ENCODE measurements around the gene DCST1. TPM values are rescaled to one million over a fixed set of nuclear protein-coding genes. Genes with fewer than 3 reads are reported as not detected.

The DCST1 gene
- total RNA-seq, 1 experiment from 2014 or later, result not detected

- in situ Hi-C loops (cut with HindIII; ENCODE audit: low sequenced_read_pairs), result no loop called here
- DNase-seq (ENCODE audit: low spot score), result no peak
These were observed 22.1 kb upstream of the DCST1 start for GRCh38 chr1:155011437-155012025.

GRCh38 chr1:155012026-155012546, 21.5 kb upstream of the DCST1 start:
- in situ Hi-C loops (cut with HindIII; ENCODE audit: low sequenced_read_pairs), result no loop called here
- DNase-seq (ENCODE audit: low spot score), result peak; percentile 77

GRCh38 chr1:155012776-155013602, 20.6 kb upstream of the DCST1 start:
- DNase-seq (ENCODE audit: low spot score), result no peak
- in situ Hi-C loops (cut with HindIII; ENCODE audit: low sequenced_read_pairs), result no loop called here

GRCh38 chr1:155013632-155014031, 20.0 kb upstream of the DCST1 start:
- no peak for DNase-seq (ENCODE audit: low spot score)
- in situ Hi-C loops (cut with HindIII; ENCODE audit: low sequenced_read_pairs), result no loop called here

- in situ Hi-C loops (cut with HindIII; ENCODE audit: low sequenced_read_pairs), result no loop called here
- no peak for DNase-seq (ENCODE audit: low spot score)
These were observed 18.7 kb upstream of the DCST1 start for GRCh38 chr1:155014709-155015508.

- DNase-seq (ENCODE audit: low spot score), result no peak
- in situ Hi-C loops (cut with HindIII; ENCODE audit: low sequenced_read_pairs), result no loop called here
These were observed 17.9 kb upstream of the DCST1 start for GRCh38 chr1:155015527-155016230.

- no peak for DNase-seq (ENCODE audit: low spot score)
- in situ Hi-C loops (cut with HindIII; ENCODE audit: low sequenced_read_pairs), result no loop called here
These were observed 17.3 kb upstream of the DCST1 start for GRCh38 chr1:155016231-155016831.

- in situ Hi-C loops (cut with HindIII; ENCODE audit: low sequenced_read_pairs), result no loop called here
- DNase-seq (ENCODE audit: low spot score), result peak; percentile 81
These were observed 16.3 kb upstream of the DCST1 start for GRCh38 chr1:155017041-155017945.

GRCh38 chr1:155017946-155018316, 15.7 kb upstream of the DCST1 start:
- in situ Hi-C loops (cut with HindIII; ENCODE audit: low sequenced_read_pairs), result no loop called here

GRCh38 chr1:155018617-155019348, 14.8 kb upstream of the DCST1 start:
- DNase-seq (ENCODE audit: low spot score), result peak; percentile 44
- in situ Hi-C loops (cut with HindIII; ENCODE audit: low sequenced_read_pairs), result no loop called here

More at GRCh38 chr1:155017946-155018316, 15.7 kb upstream of the DCST1 start:
- no peak for DNase-seq (ENCODE audit: low spot score)

- DNase-seq (ENCODE audit: low spot score), result no peak
- in situ Hi-C loops (cut with HindIII; ENCODE audit: low sequenced_read_pairs), result no loop called here
These were observed 14.0 kb upstream of the DCST1 start for GRCh38 chr1:155019377-155020245.

GRCh38 chr1:155022136-155022926, 11.3 kb upstream of the DCST1 start:
- no peak for DNase-seq (ENCODE audit: low spot score)
- in situ Hi-C loops (cut with HindIII; ENCODE audit: low sequenced_read_pairs), result no loop called here

GRCh38 chr1:155022927-155023236, 10.7 kb upstream of the DCST1 start:
- in situ Hi-C loops (cut with HindIII; ENCODE audit: low sequenced_read_pairs), result no loop called here
- DNase-seq (ENCODE audit: low spot score), result no peak

- in situ Hi-C loops (cut with HindIII; ENCODE audit: low sequenced_read_pairs), result no loop called here
- DNase-seq (ENCODE audit: low spot score), result no peak
These were observed 10.0 kb upstream of the DCST1 start for GRCh38 chr1:155023627-155024026.

- DNase-seq (ENCODE audit: low spot score), result no peak
- in situ Hi-C loops (cut with HindIII; ENCODE audit: low sequenced_read_pairs), result no loop called here
These were observed 9.3 kb upstream of the DCST1 start for GRCh38 chr1:155024315-155024714.

GRCh38 chr1:155026154-155026553, 7.5 kb upstream of the DCST1 start:
- no peak for DNase-seq (ENCODE audit: low spot score)
- in situ Hi-C loops (cut with HindIII; ENCODE audit: low sequenced_read_pairs), result no loop called here

Data from G401 (cell line).